HCT116 (cell line): ENCODE results near the gene SMCO4.

Experiments
- CTCF ChIP-seq, 3 experiments: fragments of 200-600 bp in 1 of 3; sonication (generic) in 1 of 3; IDR thresholded peaks in 2 of 3; conservative IDR thresholded peaks in 1 of 3; 2 replicates each; pipeline ENCODE4 v1.5.1; 2012 to 2017; ENCODE audit warnings: low read depth in 2 of 3, low read length in 2 of 3, antibody characterized with exemption in 1 of 3, borderline replicate concordance in 1 of 3, control low read depth in 1 of 3, mild to moderate bottlenecking in 1 of 3, mixed read lengths in 1 of 3, mixed run types in 1 of 3, moderate library complexity in 1 of 3; ENCODE audit not compliant: insufficient read depth in 1 of 3
- ELF1 ChIP-seq: IDR thresholded peaks from 2 replicates; pipeline ENCODE4 v1.6.1; 2012; ENCODE audit warnings: low read depth, borderline replicate concordance
- EZH2 ChIP-seq: fragments of 200-600 bp; sonication (generic); IDR thresholded peaks from 2 replicates; pipeline ENCODE4 v1.6.1; 2017; ENCODE audit warnings: antibody characterized with exemption, mixed run types
- EZH2phosphoT487 ChIP-seq: fragments of 200-600 bp; IDR thresholded peaks from 2 replicates; pipeline ENCODE4 v1.6.1; 2018; ENCODE audit warnings: antibody characterized with exemption, borderline replicate concordance
- FOSL1 ChIP-seq: IDR thresholded peaks from 2 replicates; pipeline ENCODE4 v1.6.1; 2012; ENCODE audit warnings: low read depth
- POLR2A ChIP-seq: IDR thresholded peaks from 2 replicates; pipeline ENCODE4 v1.7.0; 2011; ENCODE audit warnings: borderline replicate concordance; ENCODE audit not compliant: insufficient read depth, insufficient read length; ENCODE audit errors: extremely low read depth
- POLR2AphosphoS5 ChIP-seq: IDR thresholded peaks from 2 replicates; pipeline ENCODE4 v1.6.1; 2011; ENCODE audit warnings: mild to moderate bottlenecking, low read depth, low read length, moderate library complexity
- RAD21 ChIP-seq: IDR thresholded peaks from 2 replicates; pipeline ENCODE4 v1.6.1; 2012; ENCODE audit warnings: low read depth, mild to moderate bottlenecking
- REST ChIP-seq: IDR thresholded peaks from 2 replicates; pipeline ENCODE4 v1.6.1; 2012; ENCODE audit warnings: low read depth
- SP1 ChIP-seq: IDR thresholded peaks from 2 replicates; pipeline ENCODE4 v1.6.1; 2012; ENCODE audit warnings: low read depth
- SRF ChIP-seq: IDR thresholded peaks from 2 replicates; pipeline ENCODE4 v1.6.1; 2012; ENCODE audit warnings: low read depth
- YY1 ChIP-seq: IDR thresholded peaks from 2 replicates; pipeline ENCODE4 v1.6.1; 2011; ENCODE audit warnings: low read length, low read depth, moderate library complexity, mild to moderate bottlenecking; ENCODE audit not compliant: insufficient replicate concordance; ENCODE audit errors: extremely low read depth
- TF ChIP-seq, protein P1 (sequence below): IDR thresholded peaks from 2 replicates; pipeline ENCODE4 v1.6.1; 2012
- TF ChIP-seq, protein P2 (sequence below): IDR thresholded peaks from 2 replicates; pipeline ENCODE4 v1.6.1; 2011; ENCODE audit warnings: mild to moderate bottlenecking, low read length, moderate library complexity; ENCODE audit not compliant: insufficient replicate concordance; ENCODE audit errors: extremely low read depth

- peak in 1 of 3 experiments; percentile 31; a peak in 1 of 6 replicates for TF ChIP-seq CTCF (IDR thresholded peaks at IDR 0.05 in 2 of 3, conservative IDR thresholded peaks at IDR 0.05 in 1 of 3; ENCODE audit: borderline replicate concordance in 1 of 3, insufficient read depth in 1 of 3, low read depth in 2 of 3, low read length in 2 of 3)
- no peak for TF ChIP-seq EZH2
- no peak for TF ChIP-seq POLR2AphosphoS5
- TF ChIP-seq REST = no peak
- TF ChIP-seq ELF1 = no peak
- no peak for TF ChIP-seq SP1
- TF ChIP-seq YY1 = no peak
- no peak for TF ChIP-seq POLR2A
- no peak for TF ChIP-seq FOSL1
- TF ChIP-seq SRF = no peak
- TF ChIP-seq, protein P1, sequence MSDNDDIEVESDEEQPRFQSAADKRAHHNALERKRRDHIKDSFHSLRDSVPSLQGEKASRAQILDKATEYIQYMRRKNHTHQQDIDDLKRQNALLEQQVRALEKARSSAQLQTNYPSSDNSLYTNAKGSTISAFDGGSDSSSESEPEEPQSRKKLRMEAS = no peak
- TF ChIP-seq RAD21 = no peak
- TF ChIP-seq, protein P2, sequence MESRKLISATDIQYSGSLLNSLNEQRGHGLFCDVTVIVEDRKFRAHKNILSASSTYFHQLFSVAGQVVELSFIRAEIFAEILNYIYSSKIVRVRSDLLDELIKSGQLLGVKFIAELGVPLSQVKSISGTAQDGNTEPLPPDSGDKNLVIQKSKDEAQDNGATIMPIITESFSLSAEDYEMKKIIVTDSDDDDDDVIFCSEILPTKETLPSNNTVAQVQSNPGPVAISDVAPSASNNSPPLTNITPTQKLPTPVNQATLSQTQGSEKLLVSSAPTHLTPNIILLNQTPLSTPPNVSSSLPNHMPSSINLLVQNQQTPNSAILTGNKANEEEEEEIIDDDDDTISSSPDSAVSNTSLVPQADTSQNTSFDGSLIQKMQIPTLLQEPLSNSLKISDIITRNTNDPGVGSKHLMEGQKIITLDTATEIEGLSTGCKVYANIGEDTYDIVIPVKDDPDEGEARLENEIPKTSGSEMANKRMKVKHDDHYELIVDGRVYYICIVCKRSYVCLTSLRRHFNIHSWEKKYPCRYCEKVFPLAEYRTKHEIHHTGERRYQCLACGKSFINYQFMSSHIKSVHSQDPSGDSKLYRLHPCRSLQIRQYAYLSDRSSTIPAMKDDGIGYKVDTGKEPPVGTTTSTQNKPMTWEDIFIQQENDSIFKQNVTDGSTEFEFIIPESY = no peak
- no peak for TF ChIP-seq EZH2phosphoT487
Measured at GRCh38 chr11:93536101-93536861, 6.9 kb downstream of the SMCO4 start.
